Hepatocyte (in vitro differentiated cells): Measurements from ENCODE around the gene UNC13D.

ENCODE experiments used
- EZH2 ChIP-seq: fragments of 200-600 bp; sonication (generic); IDR thresholded peaks from 2 replicates; pipeline ENCODE4 v1.6.1; 2016; ENCODE audit warnings: antibody characterized with exemption, mild to moderate bottlenecking, borderline replicate concordance
- TF ChIP-seq, protein P1 (sequence below): fragments of 200-600 bp; sonication (generic); IDR thresholded peaks from 2 replicates; pipeline ENCODE4 v1.5.1; 2016; ENCODE audit warnings: antibody characterized with exemption, mild to moderate bottlenecking; ENCODE audit not compliant: poor library complexity

DNA sequence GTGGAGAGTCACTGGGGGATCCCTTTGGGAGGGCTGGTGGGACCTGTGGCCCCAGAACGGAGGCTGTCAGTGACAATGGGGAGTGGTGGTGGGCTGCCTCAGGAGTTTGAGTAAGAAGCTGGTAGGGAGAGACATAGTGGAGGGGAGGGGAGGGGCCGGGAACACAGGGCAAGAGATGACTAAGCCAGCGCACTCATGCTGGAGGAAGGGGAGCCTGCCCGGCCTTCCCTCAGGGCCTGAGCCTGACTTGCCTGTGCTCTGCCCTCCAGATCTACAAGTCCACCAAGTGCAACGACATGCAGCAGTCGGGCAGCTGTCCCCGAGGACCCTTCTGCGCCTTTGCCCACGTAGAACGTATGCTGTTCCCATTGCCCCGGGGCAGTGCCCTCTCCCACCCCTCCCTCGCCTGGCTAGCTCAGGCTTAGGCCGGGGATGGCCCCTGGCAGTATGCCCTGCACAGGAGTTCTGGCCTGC, 29.3 kb downstream of the UNC13D start:
- TF ChIP-seq, protein P1, sequence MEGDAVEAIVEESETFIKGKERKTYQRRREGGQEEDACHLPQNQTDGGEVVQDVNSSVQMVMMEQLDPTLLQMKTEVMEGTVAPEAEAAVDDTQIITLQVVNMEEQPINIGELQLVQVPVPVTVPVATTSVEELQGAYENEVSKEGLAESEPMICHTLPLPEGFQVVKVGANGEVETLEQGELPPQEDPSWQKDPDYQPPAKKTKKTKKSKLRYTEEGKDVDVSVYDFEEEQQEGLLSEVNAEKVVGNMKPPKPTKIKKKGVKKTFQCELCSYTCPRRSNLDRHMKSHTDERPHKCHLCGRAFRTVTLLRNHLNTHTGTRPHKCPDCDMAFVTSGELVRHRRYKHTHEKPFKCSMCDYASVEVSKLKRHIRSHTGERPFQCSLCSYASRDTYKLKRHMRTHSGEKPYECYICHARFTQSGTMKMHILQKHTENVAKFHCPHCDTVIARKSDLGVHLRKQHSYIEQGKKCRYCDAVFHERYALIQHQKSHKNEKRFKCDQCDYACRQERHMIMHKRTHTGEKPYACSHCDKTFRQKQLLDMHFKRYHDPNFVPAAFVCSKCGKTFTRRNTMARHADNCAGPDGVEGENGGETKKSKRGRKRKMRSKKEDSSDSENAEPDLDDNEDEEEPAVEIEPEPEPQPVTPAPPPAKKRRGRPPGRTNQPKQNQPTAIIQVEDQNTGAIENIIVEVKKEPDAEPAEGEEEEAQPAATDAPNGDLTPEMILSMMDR = no peak
- no peak for TF ChIP-seq EZH2
